NCI-H2107 treated with DMSO at 0.1 percent for 48 hours (cell line): ENCODE measurements around the gene PDE11A.

Experiments
- DNase-seq: peaks from one replicate; lab custom pipeline; 2025; ENCODE audit not compliant: unreplicated experiment; lab: John Stamatoyannopoulos, UW

PDE11A gene

GRCh38 chr2:177929662-177930522, 142.7 kb downstream of the PDE11A start:
- DNase-seq: no peak

- no peak for DNase-seq
Observed at GRCh38 chr2:177923323-177923722, 149.3 kb downstream of the PDE11A start.

- no peak for DNase-seq
Observed at GRCh38 chr2:177921726-177922125, 150.9 kb downstream of the PDE11A start.

- DNase-seq: no peak
Observed at GRCh38 chr2:177917169-177917568, 155.4 kb downstream of the PDE11A start.

GRCh38 chr2:177916342-177916741, 156.2 kb downstream of the PDE11A start:
- DNase-seq: no peak

GRCh38 chr2:177914247-177914646, 158.3 kb downstream of the PDE11A start:
- DNase-seq: no peak

- no peak for DNase-seq
Observed at GRCh38 chr2:177909962-177910361, 162.6 kb downstream of the PDE11A start.

GRCh38 chr2:177908824-177909223, 163.8 kb downstream of the PDE11A start:
- DNase-seq: no peak

- no peak for DNase-seq
Observed at GRCh38 chr2:177908182-177908581, 164.4 kb downstream of the PDE11A start.

- peak; percentile 42 for DNase-seq
Observed at GRCh38 chr2:177906041-177906718, 166.4 kb downstream of the PDE11A start.

GRCh38 chr2:177905640-177906039, 166.9 kb downstream of the PDE11A start:
- no peak for DNase-seq

GRCh38 chr2:177902395-177903163, 170.0 kb downstream of the PDE11A start:
- DNase-seq: no peak

GRCh38 chr2:177900082-177900481, 172.5 kb downstream of the PDE11A start:
- no peak for DNase-seq

GRCh38 chr2:177897278-177897677, 175.3 kb downstream of the PDE11A start:
- no peak for DNase-seq

GRCh38 chr2:177896587-177896986, 176.0 kb downstream of the PDE11A start:
- no peak for DNase-seq

GRCh38 chr2:177894546-177894945, 178.0 kb downstream of the PDE11A start:
- DNase-seq: no peak

GRCh38 chr2:177893880-177894279, 178.7 kb downstream of the PDE11A start:
- DNase-seq: no peak

- DNase-seq: no peak
Observed at GRCh38 chr2:177891533-177891932, 181.0 kb downstream of the PDE11A start.

- DNase-seq: no peak
Observed at GRCh38 chr2:177889818-177890460, 182.6 kb downstream of the PDE11A start.

GRCh38 chr2:177888581-177888980, 184.0 kb downstream of the PDE11A start:
- DNase-seq: peak; percentile 89

- DNase-seq: no peak
Observed at GRCh38 chr2:177887722-177888121, 184.9 kb downstream of the PDE11A start.
